AG09319 (cell line): ENCODE measurements around the gene CFAP70.
A peak's percentile ranks its signal among the peaks of the same experiment; 100 is the strongest.

Experiments
- DNase-seq: peaks from one replicate; pipeline ENCODE4 v3.0.0-alpha.2; 2010; ENCODE audit warnings: low read depth; ENCODE audit errors: extremely low read depth
- TF ChIP-seq, protein P1 (sequence below): IDR thresholded peaks from 2 replicates; pipeline ENCODE4 v1.5.1; 2011; ENCODE audit warnings: low read depth, mild to moderate bottlenecking, inconsistent platforms, low read length, moderate library complexity

CFAP70 gene

GRCh38 chr10:73226663-73227062 is 132.0 kb downstream of the CFAP70 start:
- TF ChIP-seq, protein P1, sequence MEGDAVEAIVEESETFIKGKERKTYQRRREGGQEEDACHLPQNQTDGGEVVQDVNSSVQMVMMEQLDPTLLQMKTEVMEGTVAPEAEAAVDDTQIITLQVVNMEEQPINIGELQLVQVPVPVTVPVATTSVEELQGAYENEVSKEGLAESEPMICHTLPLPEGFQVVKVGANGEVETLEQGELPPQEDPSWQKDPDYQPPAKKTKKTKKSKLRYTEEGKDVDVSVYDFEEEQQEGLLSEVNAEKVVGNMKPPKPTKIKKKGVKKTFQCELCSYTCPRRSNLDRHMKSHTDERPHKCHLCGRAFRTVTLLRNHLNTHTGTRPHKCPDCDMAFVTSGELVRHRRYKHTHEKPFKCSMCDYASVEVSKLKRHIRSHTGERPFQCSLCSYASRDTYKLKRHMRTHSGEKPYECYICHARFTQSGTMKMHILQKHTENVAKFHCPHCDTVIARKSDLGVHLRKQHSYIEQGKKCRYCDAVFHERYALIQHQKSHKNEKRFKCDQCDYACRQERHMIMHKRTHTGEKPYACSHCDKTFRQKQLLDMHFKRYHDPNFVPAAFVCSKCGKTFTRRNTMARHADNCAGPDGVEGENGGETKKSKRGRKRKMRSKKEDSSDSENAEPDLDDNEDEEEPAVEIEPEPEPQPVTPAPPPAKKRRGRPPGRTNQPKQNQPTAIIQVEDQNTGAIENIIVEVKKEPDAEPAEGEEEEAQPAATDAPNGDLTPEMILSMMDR, result no peak
- no peak for DNase-seq

- no peak for DNase-seq
Observed at GRCh38 chr10:73225518-73225917, 133.1 kb downstream of the CFAP70 start.

DNA sequence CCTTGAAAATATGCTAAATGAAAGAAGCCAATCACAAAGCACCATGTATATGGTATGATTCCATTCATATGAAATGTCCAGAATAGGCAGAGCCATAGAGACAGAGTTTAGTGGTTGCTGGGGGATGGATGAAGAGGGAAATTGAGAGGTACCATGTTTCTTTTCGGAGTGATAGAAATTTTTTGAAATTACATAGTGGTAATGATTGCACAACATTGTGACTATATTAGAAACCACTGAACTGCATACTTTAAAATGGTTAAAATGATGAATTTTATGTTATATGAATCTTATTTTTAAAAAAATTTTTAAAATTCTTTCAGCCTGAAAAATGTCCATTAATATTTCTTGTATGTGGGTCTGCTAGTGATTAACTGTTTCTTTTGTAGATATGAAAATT is 137.7 kb downstream of the CFAP70 start:
- TF ChIP-seq, protein P1, result no peak
- no peak for DNase-seq

More at GRCh38 chr10:73225518-73225917, 133.1 kb downstream of the CFAP70 start:
- TF ChIP-seq, protein P1, result no peak

- no peak for DNase-seq
- TF ChIP-seq, protein P1, result no peak
Observed at GRCh38 chr10:73219384-73219783, 139.3 kb downstream of the CFAP70 start.

- no peak for DNase-seq
- TF ChIP-seq, protein P1, result peak; percentile 14
Observed at GRCh38 chr10:73218431-73219191, 140.1 kb downstream of the CFAP70 start.

- TF ChIP-seq, protein P1, result no peak
- DNase-seq, result no peak
Observed at GRCh38 chr10:73217628-73218027, 141.0 kb downstream of the CFAP70 start.

GRCh38 chr10:73215749-73216148 is 142.9 kb downstream of the CFAP70 start:
- no peak for DNase-seq
- TF ChIP-seq, protein P1, result no peak
